Skeletal muscle tissue (tissue), 4 donors: ENCODE data around the gene VKORC1. TPM values are rescaled to one million over a fixed set of nuclear protein-coding genes. Genes with fewer than 3 reads are reported as not detected.

ENCODE experiments used
- H3K27ac ChIP-seq: one replicate; pipeline ENCODE4 v1.7.0; 2013; ENCODE audit warnings: mild to moderate bottlenecking, low read depth, low read length, inconsistent platforms
- H3K27me3 ChIP-seq, 3 donors: one replicate each; pipeline ENCODE4 v1.7.0; 2013; ENCODE audit warnings: low read length in 3 of 3; ENCODE audit not compliant: control insufficient read depth in 3 of 3, insufficient read depth in 3 of 3
- H3K36me3 ChIP-seq, 3 donors: one replicate each; pipeline ENCODE4 v1.7.0; 2013; ENCODE audit warnings: low read length in 3 of 3; ENCODE audit not compliant: control insufficient read depth in 3 of 3, insufficient read depth in 3 of 3
- H3K4me1 ChIP-seq, 3 donors: one replicate each; pipeline ENCODE4 v1.7.0; 2013; ENCODE audit warnings: low read length in 3 of 3, mild to moderate bottlenecking in 3 of 3; ENCODE audit not compliant: control insufficient read depth in 3 of 3, insufficient read depth in 3 of 3
- H3K4me3 ChIP-seq, 3 donors: one replicate each; pipeline ENCODE4 v1.7.0; 2013; ENCODE audit warnings: low read length in 3 of 3
- H3K9ac ChIP-seq, 3 donors: one replicate each; pipeline ENCODE4 v1.7.0; 2013; ENCODE audit warnings: low read length in 3 of 3, mild to moderate bottlenecking in 3 of 3, moderate library complexity in 2 of 3, low read depth in 1 of 3
- H3K9me3 ChIP-seq, 3 donors: one replicate each; pipeline ENCODE4 v1.7.0; 2013; ENCODE audit warnings: low read length in 3 of 3; ENCODE audit not compliant: control insufficient read depth in 3 of 3
- total RNA-seq: library from RNA; depleted of rRNA; stranded (reverse); fragments of >200 nt; gene quantifications from one replicate; pipeline ENCODE4 v1.2.3, GENCODE V29; 2014
- donor health status: Osteomylitis.

Gene VKORC1
- total RNA-seq, 1 donor from 2014 or later, result 34.4 TPM

DNA sequence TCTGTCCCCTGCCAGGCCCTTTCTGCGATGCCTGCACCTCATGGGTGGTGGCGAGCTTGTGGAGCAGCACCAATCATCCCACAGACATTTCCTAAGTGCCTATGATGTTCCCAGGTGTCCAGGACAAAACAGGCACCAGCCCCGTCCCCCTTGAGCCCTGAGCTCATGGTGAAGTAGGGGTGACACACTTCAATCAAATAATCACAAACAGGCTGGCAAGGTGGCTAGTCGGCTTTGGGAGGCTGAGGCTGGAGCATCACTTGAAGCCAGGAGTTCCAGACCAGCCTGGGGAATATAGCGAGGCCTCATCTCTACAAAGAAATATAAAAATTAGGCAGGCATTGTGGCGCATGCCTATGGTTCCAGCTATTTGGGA, 41.7 kb upstream of the VKORC1 start:
- Histone ChIP-seq H3K27me3 (no peaks in the 10 kb centered on the region), H3K4me1 (peaks cover 14 to 27% (median 15%) of the 10 kb centered on the region in 3 donors), H3K4me3 (no peak overlapping the region), H3K9me3 (no peaks in the 10 kb centered on the region), H3K27ac (no peak overlapping the region), H3K9ac (no peak overlapping the region), H3K36me3 (peaks cover 7 to 15% (median 14%) of the 10 kb centered on the region in 3 donors)

DNA sequence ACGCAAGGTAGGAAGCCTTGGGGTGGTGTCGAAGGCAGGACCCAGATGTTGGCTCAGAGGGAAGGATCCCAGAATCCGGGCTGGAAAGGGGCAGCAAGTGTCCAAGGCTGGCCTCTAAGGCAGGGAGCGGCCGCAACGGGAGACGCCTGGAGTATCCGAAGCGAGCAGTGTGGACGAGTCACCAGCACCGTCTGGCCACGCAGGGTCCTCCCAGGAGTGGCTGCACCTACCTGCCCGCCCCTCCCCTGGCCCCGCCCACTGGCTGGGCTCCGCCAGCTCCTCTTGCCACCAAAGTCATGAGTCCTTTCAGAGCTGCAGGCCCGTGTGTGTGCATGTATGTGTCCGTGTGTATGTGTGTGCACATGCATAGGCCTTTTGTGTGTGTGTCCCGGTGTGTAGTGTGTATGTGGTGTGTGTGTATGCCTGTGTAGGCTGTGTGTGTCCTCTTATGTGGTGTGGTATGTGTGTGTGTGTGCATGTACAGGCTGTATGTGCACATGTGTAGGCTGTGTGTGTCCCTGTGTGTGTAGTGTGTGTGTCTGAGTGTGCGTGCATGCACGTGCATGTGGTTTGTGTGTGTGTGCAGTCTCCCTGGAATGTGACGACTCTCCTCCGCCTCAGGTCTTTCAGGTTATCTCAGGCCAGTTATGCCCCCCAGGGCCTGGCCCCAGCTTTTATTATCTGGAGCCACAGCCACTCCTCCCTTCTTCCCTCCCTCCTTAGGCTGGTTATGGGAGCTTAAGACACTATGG, 41.1 kb upstream of the VKORC1 start, which contains the start of gene PRSS8:
Gene PRSS8, minus strand, starts transcription at position 193 of the 752 bp plus-strand sequence. CDS start 229 bp downstream, outside the sequence.
- peaks cover 13 to 23% (median 14%) of the 10 kb centered on the region in 3 donors for H3K4me1 ChIP-seq
- no peaks in the 10 kb centered on the region for H3K9me3 ChIP-seq
- H3K4me3 ChIP-seq, result no peak within 1 kb of the TSS
- H3K27me3 ChIP-seq, result no peaks in the 10 kb centered on the region
- peaks cover 7 to 19% (median 19%) of the 10 kb centered on the region in 3 donors for H3K36me3 ChIP-seq
- H3K9ac ChIP-seq, result peak within 1 kb of the TSS in 1 of 3 donors; percentile 8
- H3K27ac ChIP-seq, result no peak within 1 kb of the TSS

DNA sequence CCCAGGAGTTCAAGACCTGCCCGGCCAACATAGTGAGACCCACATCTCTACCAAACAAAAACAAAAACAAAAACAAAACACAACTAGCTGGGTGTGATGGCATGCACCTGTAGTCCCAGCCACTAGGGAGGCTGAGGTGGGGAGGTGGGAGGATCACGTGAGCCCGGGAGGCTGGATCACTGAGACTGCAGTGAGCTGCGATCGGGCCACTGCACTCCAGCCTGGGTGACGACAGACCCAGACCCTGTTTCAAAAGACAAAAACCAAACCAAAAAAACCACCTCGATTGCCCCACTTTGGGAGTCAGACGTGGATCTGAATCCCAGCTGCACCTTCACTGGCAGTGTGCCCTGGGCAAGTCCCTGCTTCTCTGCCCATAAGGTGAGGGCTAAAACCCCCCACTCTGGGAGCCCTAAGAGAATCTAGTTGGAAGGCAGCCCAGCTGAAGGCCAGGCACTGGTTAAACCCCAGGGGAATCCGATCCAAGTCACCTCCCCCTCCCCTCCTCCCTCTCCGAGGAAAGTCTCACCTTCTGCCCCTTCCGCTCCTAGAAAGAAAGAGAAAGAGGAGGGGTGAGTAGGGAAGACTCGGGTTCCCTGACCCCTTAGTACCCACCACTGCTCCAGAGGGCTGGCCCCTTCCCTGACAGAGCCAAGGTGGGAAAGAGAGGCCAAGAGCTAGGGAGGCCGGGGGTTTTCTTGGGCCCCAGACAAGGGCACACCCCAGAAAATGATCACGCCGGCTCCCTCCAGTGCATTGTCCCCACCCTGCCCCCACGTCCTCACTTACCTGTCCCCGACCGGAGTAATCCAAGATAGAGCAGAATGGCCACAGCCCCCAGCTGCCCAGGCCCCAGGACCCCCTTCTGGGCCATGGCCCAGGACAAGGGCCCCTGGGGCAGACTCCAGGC, 40.3 kb upstream of the VKORC1 start:
- Histone ChIP-seq H3K9me3 (no peaks in the 10 kb centered on the region), H3K36me3 (peaks cover 14 to 27% (median 26%) of the 10 kb centered on the region in 3 donors), H3K4me1 (peaks cover 13 to 24% (median 14%) of the 10 kb centered on the region in 3 donors), H3K9ac (peak overlapping the region in 1 of 3 donors; percentile 8), H3K4me3 (no peak overlapping the region), H3K27me3 (no peaks in the 10 kb centered on the region), H3K27ac (no peak overlapping the region)

DNA sequence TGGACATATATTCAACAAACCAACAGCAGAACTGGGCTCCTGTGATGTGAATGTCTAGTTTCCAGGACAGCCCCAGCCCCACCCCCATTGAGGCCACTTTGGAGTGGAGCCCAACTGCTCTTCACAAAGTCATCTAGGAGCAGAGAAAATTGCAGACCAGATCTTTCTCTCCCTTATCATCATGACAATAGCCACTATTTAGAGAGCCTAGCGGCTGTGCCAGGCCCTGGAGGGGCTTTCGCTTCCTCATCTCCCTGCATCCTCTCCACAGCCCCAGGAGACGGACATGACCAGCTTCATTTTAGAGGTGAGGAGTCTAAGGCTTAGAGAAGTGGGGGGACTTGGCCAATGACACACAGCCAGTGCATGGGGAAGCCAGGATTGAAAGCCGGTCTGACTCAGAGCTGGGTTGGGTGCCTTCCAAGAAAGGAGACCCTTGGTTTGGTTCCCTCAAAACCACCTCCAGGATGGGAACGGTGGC, 39.5 kb upstream of the VKORC1 start:
- peaks cover 18 to 28% (median 19%) of the 10 kb centered on the region in 3 donors for H3K4me1 ChIP-seq
- H3K36me3 ChIP-seq, result peaks cover 21 to 35% (median 34%) of the 10 kb centered on the region in 3 donors
- H3K9ac ChIP-seq, result peak overlapping the region in 1 of 3 donors; percentile 8
- H3K27me3 ChIP-seq, result no peaks in the 10 kb centered on the region
- no peak overlapping the region for H3K27ac ChIP-seq
- no peaks in the 10 kb centered on the region for H3K9me3 ChIP-seq
- no peak overlapping the region for H3K4me3 ChIP-seq

DNA sequence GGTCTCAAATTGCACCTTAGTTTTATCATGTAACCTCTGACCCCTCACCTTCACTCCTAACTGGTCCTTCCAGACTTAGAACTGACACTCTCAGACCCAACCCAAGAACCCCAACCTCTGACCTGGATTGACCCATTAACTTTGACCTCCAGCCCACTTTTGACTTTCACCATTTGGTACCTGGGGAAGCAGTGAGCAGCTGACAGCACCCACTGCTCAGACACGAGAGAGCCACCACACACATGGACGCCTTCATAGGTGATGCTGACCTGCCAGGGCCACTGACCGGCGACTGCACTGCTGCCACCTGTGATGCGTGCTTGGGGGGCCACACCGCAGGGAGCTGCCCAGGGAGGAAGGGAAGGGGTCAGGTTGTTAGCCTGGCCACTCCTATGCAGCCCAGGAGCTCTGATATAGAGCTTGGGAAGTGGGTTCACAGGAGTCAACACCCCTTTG, 38.5 kb upstream of the VKORC1 start:
- H3K4me1 ChIP-seq, result peaks cover 17 to 27% (median 18%) of the 10 kb centered on the region in 3 donors
- H3K27ac ChIP-seq, result no peak overlapping the region
- no peaks in the 10 kb centered on the region for H3K27me3 ChIP-seq
- no peaks in the 10 kb centered on the region for H3K9me3 ChIP-seq
- peaks cover 22 to 43% (median 35%) of the 10 kb centered on the region in 3 donors for H3K36me3 ChIP-seq
- no peak overlapping the region for H3K9ac ChIP-seq
- no peak overlapping the region for H3K4me3 ChIP-seq

DNA sequence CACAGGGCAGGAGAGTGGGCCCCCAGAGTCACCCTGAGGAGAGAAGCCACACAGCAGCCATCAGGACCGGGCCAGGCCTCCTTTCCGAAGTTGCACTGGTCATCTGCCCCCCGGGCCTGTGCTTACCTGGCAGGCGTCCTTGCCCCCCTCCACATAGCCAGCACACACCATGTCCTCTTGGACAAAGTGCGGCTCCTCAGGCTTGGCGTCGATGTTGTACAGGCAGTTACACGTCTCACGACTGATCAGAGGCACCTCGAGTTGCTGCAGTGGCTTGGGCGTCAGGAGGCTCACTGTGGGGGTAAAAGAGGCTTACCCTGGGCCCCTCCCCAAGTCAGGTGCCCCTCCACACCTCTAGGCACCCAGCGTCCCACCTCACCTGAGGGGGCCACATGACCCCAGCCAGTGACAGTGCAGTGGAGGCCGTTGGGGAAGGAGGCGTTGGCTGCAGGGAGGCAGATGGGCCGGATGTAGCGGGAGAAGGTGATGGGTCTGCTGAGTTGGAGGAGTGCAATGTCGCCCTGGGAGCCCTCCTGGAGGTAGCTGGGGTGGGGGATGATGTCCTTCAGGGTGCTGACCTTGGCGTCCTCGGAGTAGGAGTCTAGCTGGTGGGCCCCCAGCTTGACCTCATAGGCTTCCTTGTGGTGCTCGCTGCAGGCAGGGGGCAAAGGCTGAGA, 37.8 kb upstream of the VKORC1 start:
- H3K4me1 ChIP-seq, result peaks cover 23 to 32% (median 23%) of the 10 kb centered on the region in 3 donors

DNA sequence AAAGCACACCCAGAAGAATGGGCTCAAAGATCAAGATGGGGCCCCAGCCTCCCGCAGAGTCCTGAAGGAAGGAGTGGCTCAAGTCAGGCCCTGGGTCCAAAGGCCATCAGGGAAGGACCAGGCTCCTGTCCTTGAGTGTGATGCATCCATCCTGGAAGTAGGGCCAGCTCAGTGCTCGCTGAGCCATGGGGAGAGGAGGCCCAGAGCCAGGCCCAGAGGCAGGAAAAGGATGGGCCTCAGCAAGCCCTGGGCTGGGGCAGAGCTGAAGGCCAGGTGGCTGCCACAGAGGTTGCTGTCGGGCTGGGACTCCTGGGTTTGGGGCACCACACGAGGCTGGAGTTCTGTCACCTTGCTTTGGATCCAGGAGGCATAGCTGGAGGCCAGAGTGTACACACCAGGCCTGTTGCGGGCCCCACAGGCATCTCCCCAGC, 37.3 kb upstream of the VKORC1 start:
- H3K27ac ChIP-seq, result no peak overlapping the region
- H3K36me3 ChIP-seq, result peaks cover 33 to 55% (median 46%) of the 10 kb centered on the region in 3 donors
- H3K9me3 ChIP-seq, result no peaks in the 10 kb centered on the region
- H3K4me3 ChIP-seq, result no peak overlapping the region
- H3K27me3 ChIP-seq, result no peaks in the 10 kb centered on the region
- H3K9ac ChIP-seq, result no peak overlapping the region
- H3K4me1 ChIP-seq, result peaks cover 29 to 38% (median 29%) of the 10 kb centered on the region in 3 donors

More for the DNA sequence above, 37.8 kb upstream of the VKORC1 start:
- no peaks in the 10 kb centered on the region for H3K9me3 ChIP-seq
- peaks cover 27 to 49% (median 41%) of the 10 kb centered on the region in 3 donors for H3K36me3 ChIP-seq
- H3K27me3 ChIP-seq, result no peaks in the 10 kb centered on the region
- no peak overlapping the region for H3K9ac ChIP-seq
- no peak overlapping the region for H3K4me3 ChIP-seq
- H3K27ac ChIP-seq, result no peak overlapping the region

DNA sequence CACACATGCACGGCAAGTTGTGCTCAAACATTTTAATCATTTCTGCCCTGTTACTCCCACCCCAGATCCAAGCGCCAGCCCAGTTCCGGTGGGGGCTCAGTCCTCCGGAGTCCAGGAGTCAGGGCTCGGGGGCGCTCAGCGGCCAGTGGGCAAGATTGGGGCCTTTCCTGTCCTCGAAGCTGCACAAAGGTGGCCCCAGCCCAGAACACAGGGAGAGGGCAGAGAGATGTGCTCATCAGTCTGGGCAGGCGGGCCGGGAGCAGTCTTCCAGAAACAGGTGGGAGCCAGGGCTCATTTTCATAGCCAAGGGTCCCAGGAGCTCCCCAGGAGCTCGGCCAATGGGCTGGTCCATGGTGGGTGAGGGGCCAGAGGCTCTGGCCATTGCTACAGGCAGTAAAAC, 36.8 kb upstream of the VKORC1 start:
- Histone ChIP-seq H3K4me3 (no peak overlapping the region), H3K9ac (no peak overlapping the region), H3K27me3 (no peaks in the 10 kb centered on the region), H3K36me3 (peaks cover 37 to 56% (median 48%) of the 10 kb centered on the region in 3 donors), H3K4me1 (peaks cover 32 to 41% (median 33%) of the 10 kb centered on the region in 3 donors), H3K9me3 (no peaks in the 10 kb centered on the region), H3K27ac (no peak overlapping the region)

DNA sequence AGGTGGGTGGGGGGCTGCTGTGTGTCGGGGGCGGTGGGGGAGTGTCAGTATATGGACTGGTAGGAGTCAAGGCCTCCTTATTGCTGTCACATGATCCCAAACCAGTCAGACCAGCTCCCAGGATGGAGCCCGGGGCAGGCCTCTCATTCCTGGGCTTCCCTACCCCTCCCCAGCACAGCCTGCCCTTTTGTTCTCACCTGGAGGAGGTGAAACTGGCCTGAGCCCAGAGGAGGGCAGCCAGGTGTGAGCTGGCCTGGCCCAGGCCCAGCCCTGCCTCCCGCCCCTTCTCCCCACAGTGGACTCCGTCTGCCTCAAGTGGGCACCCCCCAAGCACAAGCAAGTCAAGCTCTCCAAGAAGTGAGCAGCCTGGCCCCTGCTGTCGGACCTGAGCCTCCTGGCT, 36.3 kb upstream of the VKORC1 start:
- Histone ChIP-seq H3K9ac (no peak overlapping the region), H3K4me3 (no peak overlapping the region), H3K27me3 (no peaks in the 10 kb centered on the region), H3K36me3 (peaks cover 41 to 56% (median 48%) of the 10 kb centered on the region in 3 donors), H3K9me3 (no peaks in the 10 kb centered on the region), H3K4me1 (peaks cover 35 to 43% (median 35%) of the 10 kb centered on the region in 3 donors), H3K27ac (no peak overlapping the region)
